Measurements from ENCODE around the gene C20orf204.

The C20orf204 gene

DNA sequence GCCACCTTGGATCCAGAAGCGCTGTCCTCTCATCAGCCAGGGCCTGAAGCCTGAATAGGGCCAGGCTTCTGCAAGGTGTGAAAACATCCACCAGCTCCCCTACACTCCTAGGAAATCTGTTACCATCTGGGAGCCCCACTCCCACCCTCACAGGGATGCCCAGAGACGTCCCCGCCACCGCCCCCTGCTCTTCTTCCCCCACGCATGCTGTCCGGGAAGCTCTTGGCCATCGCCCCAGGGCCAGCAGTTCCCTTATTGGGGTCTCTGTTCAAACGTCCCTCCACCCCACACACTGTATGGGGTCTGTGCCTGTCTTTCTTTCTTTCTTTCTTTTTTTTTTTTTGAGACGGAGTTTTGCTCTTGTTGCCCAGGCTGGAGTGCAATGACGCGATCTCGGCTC, 39.6 kb downstream of the C20orf204 start:
- H3K4me1 ChIP-seq (ENCODE audit: control insufficient read depth, insufficient read depth, low read length, poor library complexity, severe bottlenecking) = peaks cover 8% of the 10 kb centered on the region
- no peaks in the 10 kb centered on the region for H3K9me3 ChIP-seq (ENCODE audit: control insufficient read depth, low read length)
- H3K36me3 ChIP-seq (ENCODE audit: control insufficient read depth, insufficient read depth, low read length) = peaks cover 7% of the 10 kb centered on the region
- H3K27ac ChIP-seq (ENCODE audit: low read depth, low read length, severe bottlenecking) = no peak overlapping the region
- WGBS, 2 experiments (ENCODE audit: insufficient coverage in 2 of 2) = 86 to 90% methylated on average over 7 to 8 of the region's 12 CpGs
- H3K4me3 ChIP-seq (ENCODE audit: extremely low read depth, insufficient read depth, low read length, poor library complexity, severe bottlenecking) = no peak overlapping the region

DNA sequence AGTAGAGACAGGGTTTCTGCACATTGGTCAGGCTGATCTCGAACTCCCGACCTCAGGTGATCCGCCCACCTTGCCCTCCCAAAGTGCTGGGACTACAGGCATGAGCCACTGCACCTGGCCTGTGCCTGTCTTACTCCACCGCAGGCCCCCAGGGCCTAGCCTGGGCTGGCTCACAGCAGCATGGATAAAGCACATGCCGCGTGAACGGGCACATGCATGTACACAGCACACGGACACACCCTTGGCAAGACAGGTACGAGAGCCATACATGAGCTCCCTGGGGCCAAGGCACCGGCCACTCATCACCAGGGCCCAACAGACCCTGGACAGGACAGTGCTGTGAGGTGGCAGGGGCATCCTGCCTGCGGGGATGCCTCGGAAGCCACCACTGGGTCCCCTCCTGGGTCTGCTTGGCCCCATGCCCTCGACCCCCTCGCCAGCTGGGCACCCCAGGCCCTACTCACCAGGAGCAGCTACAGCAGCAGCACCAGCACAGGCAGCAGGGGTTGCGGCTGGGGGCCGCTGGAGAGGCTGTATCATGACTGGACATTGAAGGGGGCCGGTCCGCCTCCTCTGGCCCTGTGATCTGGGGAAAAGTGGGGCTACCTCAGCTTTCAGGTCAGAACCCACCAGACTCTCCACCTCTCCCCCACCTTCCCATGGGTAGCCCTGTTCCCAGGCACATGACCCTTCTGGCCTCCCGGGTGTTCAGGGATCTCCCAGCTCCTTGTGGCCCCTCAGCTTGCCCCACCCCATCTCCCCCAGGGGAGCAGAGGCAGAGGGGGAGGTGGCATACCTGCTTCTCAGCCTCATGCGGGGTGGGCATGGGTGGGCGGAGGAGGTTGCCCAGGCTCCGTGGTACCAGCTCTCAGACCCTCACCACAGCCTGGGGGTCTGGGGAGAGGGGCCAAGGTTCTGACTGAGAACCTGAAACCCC, 40.3 kb downstream of the C20orf204 start:
- no peak overlapping the region for H3K27ac ChIP-seq (ENCODE audit: low read depth, low read length, severe bottlenecking)
- H3K4me3 ChIP-seq (ENCODE audit: extremely low read depth, insufficient read depth, low read length, poor library complexity, severe bottlenecking) = no peak overlapping the region
- no peaks in the 10 kb centered on the region for H3K9me3 ChIP-seq (ENCODE audit: control insufficient read depth, low read length)
- peaks cover 8% of the 10 kb centered on the region for H3K4me1 ChIP-seq (ENCODE audit: control insufficient read depth, insufficient read depth, low read length, poor library complexity, severe bottlenecking)
- 95 to 96% methylated on average over 13 to 14 of the region's 22 CpGs for WGBS, 2 experiments (ENCODE audit: insufficient coverage in 2 of 2)
- peaks cover 7% of the 10 kb centered on the region for H3K36me3 ChIP-seq (ENCODE audit: control insufficient read depth, insufficient read depth, low read length)

DNA sequence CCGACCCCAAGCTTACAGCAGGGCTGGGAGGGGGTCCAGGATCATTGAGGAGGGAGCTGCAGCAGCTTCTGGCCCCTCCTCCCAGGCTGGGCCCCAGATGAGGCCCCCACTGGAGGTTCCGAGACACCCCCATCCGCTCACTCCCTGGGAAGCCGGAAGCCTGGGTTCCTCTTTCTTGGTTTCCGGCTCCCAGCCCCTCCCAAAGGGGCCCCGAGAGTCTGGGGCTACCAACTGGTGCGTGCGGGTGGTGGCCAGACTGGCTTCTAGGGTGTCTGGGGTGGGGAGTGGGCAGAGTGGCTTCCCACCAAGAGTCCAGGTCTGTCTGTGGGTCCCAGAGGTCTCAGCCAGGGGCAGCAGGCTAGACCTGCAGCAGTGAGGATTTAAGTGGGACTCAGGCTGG, 41.1 kb downstream of the C20orf204 start:
- H3K9me3 ChIP-seq (ENCODE audit: control insufficient read depth, low read length) = no peaks in the 10 kb centered on the region
- H3K27ac ChIP-seq (ENCODE audit: low read depth, low read length, severe bottlenecking) = no peak overlapping the region
- H3K4me3 ChIP-seq (ENCODE audit: extremely low read depth, insufficient read depth, low read length, poor library complexity, severe bottlenecking) = no peak overlapping the region
- peaks cover 8% of the 10 kb centered on the region for H3K4me1 ChIP-seq (ENCODE audit: control insufficient read depth, insufficient read depth, low read length, poor library complexity, severe bottlenecking)
- peaks cover 7% of the 10 kb centered on the region for H3K36me3 ChIP-seq (ENCODE audit: control insufficient read depth, insufficient read depth, low read length)
- WGBS, 2 experiments (ENCODE audit: insufficient coverage in 2 of 2) = 96 to 100% methylated on average over 5 of the region's 8 CpGs

- no peaks in the 10 kb centered on the region for H3K9me3 ChIP-seq (ENCODE audit: control insufficient read depth, low read length)
- no peak overlapping the region for H3K4me3 ChIP-seq (ENCODE audit: extremely low read depth, insufficient read depth, low read length, poor library complexity, severe bottlenecking)
- 92 to 93% methylated on average over 3 to 6 of the region's 7 CpGs for WGBS, 2 experiments (ENCODE audit: insufficient coverage in 2 of 2)
- H3K4me1 ChIP-seq (ENCODE audit: control insufficient read depth, insufficient read depth, low read length, poor library complexity, severe bottlenecking) = peaks cover 8% of the 10 kb centered on the region
- H3K36me3 ChIP-seq (ENCODE audit: control insufficient read depth, insufficient read depth, low read length) = peaks cover 7% of the 10 kb centered on the region
- no peak overlapping the region for H3K27ac ChIP-seq (ENCODE audit: low read depth, low read length, severe bottlenecking)
Observed at GRCh38 chr20:64077541-64077875, 41.5 kb downstream of the C20orf204 start.

GRCh38 chr20:64077876-64078551, 42.0 kb downstream of the C20orf204 start:
- no peak overlapping the region for H3K4me3 ChIP-seq (ENCODE audit: extremely low read depth, insufficient read depth, low read length, poor library complexity, severe bottlenecking)

DNA sequence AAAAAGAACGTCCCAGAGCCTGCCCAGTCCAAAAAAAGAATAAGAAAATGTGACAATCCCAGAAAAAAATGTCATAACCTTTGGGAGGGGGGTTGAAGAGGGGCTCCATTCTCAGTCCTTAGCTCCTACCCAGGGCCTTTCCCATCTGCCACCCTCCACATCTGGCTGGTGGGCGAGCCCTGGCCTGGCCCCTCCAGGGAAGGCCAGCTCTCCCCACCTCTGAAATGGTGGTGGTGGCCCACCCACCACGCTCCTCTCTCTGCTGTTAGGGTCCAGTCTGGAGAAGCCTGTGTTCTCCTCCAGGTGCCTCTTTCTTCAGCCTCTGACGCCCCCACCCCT, 42.9 kb downstream of the C20orf204 start:
- peak overlapping the region; percentile 65 for H3K4me3 ChIP-seq (ENCODE audit: extremely low read depth, insufficient read depth, low read length, poor library complexity, severe bottlenecking)
- no peak overlapping the region for H3K27ac ChIP-seq (ENCODE audit: low read depth, low read length, severe bottlenecking)
- 66% methylated on average over 2 of the region's 4 CpGs; no CpG with 5 or more reads in 1 of the 2 experiments for WGBS, 2 experiments (ENCODE audit: insufficient coverage in 2 of 2)
- H3K9me3 ChIP-seq (ENCODE audit: control insufficient read depth, low read length) = no peaks in the 10 kb centered on the region
- no peaks in the 10 kb centered on the region for H3K36me3 ChIP-seq (ENCODE audit: control insufficient read depth, insufficient read depth, low read length)
- peaks cover 8% of the 10 kb centered on the region for H3K4me1 ChIP-seq (ENCODE audit: control insufficient read depth, insufficient read depth, low read length, poor library complexity, severe bottlenecking)

More at GRCh38 chr20:64077876-64078551, 42.0 kb downstream of the C20orf204 start:
- Histone ChIP-seq H3K27ac (ENCODE audit: low read depth, low read length, severe bottlenecking) (no peak overlapping the region), H3K4me1 (ENCODE audit: control insufficient read depth, insufficient read depth, low read length, poor library complexity, severe bottlenecking) (peaks cover 8% of the 10 kb centered on the region), H3K9me3 (ENCODE audit: control insufficient read depth, low read length) (no peaks in the 10 kb centered on the region), H3K36me3 (ENCODE audit: control insufficient read depth, insufficient read depth, low read length) (peaks cover 5% of the 10 kb centered on the region)
- WGBS, 2 experiments (ENCODE audit: insufficient coverage in 2 of 2) = 80 to 89% methylated on average over 8 to 15 of the region's 15 CpGs

DNA sequence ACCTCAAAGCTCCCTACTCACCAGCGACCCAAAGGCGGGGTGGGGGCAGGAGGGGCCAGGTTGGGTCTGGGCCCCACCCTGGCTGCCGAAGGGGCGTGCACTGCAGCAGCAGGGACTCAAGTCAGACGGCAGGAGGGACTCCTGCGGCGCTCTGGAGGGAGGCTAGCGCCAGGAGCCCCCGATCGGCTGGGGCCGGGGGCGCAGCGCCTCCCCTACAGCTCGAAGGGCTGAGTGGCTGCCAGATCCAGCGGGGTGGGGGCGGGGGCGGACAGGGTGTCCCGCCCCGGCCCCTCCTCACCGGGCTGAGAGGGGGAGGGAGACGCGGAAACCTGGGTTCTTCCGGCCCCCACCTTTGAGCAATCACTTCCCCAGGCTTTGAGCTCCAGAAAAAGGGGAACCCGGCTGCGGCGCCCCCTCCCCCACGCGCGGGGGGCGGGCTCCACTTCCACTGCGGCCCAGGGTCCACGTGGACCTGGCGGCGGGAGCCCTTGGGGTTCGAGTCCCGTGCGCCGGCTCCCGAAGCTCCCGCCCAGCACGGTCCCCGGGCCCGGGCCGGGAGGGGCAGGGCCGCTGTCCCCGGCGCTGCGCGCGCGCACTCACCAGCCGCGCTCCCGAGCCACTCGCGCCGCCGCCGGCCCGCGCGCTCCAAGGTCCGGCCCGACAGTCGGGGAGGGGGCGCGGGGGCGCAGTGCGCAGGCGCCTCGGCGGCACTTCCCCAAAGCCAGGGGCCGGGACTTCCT, 43.5 kb downstream of the C20orf204 start, which contains the start of gene RGS19:
RGS19 (minus strand) TSS at position 246 of the 740 bp plus-strand sequence. CDS start 2,632 bp downstream, outside the sequence.
- H3K4me3 ChIP-seq (ENCODE audit: extremely low read depth, insufficient read depth, low read length, poor library complexity, severe bottlenecking) = peak within 1 kb of the TSS; percentile 65
- peaks cover 9% of the 10 kb centered on the region for H3K4me1 ChIP-seq (ENCODE audit: control insufficient read depth, insufficient read depth, low read length, poor library complexity, severe bottlenecking)
- H3K27ac ChIP-seq (ENCODE audit: low read depth, low read length, severe bottlenecking) = no peak within 1 kb of the TSS
- 1% methylated on average over 28 to 49 of the region's 73 CpGs for WGBS, 2 experiments (ENCODE audit: insufficient coverage in 2 of 2)
- no peaks in the 10 kb centered on the region for H3K9me3 ChIP-seq (ENCODE audit: control insufficient read depth, low read length)
- no peaks in the 10 kb centered on the region for H3K36me3 ChIP-seq (ENCODE audit: control insufficient read depth, insufficient read depth, low read length)

- Histone ChIP-seq H3K27ac (ENCODE audit: low read depth, low read length, severe bottlenecking) (no peak within 1 kb of the TSS), H3K9me3 (ENCODE audit: control insufficient read depth, low read length) (no peaks in the 10 kb centered on the region), H3K36me3 (ENCODE audit: control insufficient read depth, insufficient read depth, low read length) (no peaks in the 10 kb centered on the region), H3K4me1 (ENCODE audit: control insufficient read depth, insufficient read depth, low read length, poor library complexity, severe bottlenecking) (peaks cover 11% of the 10 kb centered on the region), H3K4me3 (ENCODE audit: extremely low read depth, insufficient read depth, low read length, poor library complexity, severe bottlenecking) (peak within 1 kb of the TSS; percentile 65)
- WGBS, 2 experiments (ENCODE audit: insufficient coverage in 2 of 2) = 11 to 22% methylated on average over 27 to 53 of the region's 62 CpGs
Observed at GRCh38 chr20:64080013-64080812, 44.2 kb downstream of the C20orf204 start, which contains the start of gene OPRL1. OPRL1 (plus strand) TSS chr20:64080082; CDS start chr20:64092721, 12,639 bp downstream.

- Histone ChIP-seq H3K27ac (ENCODE audit: low read depth, low read length, severe bottlenecking) (no peak overlapping the region), H3K36me3 (ENCODE audit: control insufficient read depth, insufficient read depth, low read length) (no peaks in the 10 kb centered on the region), H3K4me1 (ENCODE audit: control insufficient read depth, insufficient read depth, low read length, poor library complexity, severe bottlenecking) (peaks cover 11% of the 10 kb centered on the region), H3K9me3 (ENCODE audit: control insufficient read depth, low read length) (no peaks in the 10 kb centered on the region), H3K4me3 (ENCODE audit: extremely low read depth, insufficient read depth, low read length, poor library complexity, severe bottlenecking) (peak overlapping the region; percentile 47)
- 86 to 92% methylated on average over 10 to 14 of the region's 17 CpGs for WGBS, 2 experiments (ENCODE audit: insufficient coverage in 2 of 2)
Observed at GRCh38 chr20:64080813-64081623, 45.0 kb downstream of the C20orf204 start.

All from mesodermal cell (in vitro differentiated cells).